ENCODE results near the gene LRIG1.
A peak's percentile ranks its signal among the peaks of the same experiment; 100 is the strongest.

LRIG1 gene

GRCh38 chr3:66485291-66485968, 15.4 kb downstream of the LRIG1 start:
- Mint-ChIP-seq H3K36me3 (ENCODE audit: low read depth) (no peaks in the 10 kb centered on the region), H3K9me3 (no peaks in the 10 kb centered on the region), H3K27me3 (ENCODE audit: low read depth) (peaks cover 3% of the 10 kb centered on the region), H3K4me1 (peaks cover 76% of the 10 kb centered on the region), H3K4me3 (peak overlapping the region in 1 of 3 experiments; percentile 28), H3K27ac (peak overlapping the region in 2 of 3 experiments; percentile 51 to 66)
- TF ChIP-seq CTCF (IDR thresholded peaks at IDR 0.05; ENCODE audit: unreplicated experiment in 3 of 3), result no peak

- Mint-ChIP-seq H3K9me3 (no peaks in the 10 kb centered on the region), H3K27ac (peak overlapping the region in 2 of 3 experiments; percentile 49 to 86), H3K27me3 (ENCODE audit: low read depth) (peaks cover 3% of the 10 kb centered on the region), H3K4me3 (peak overlapping the region in 1 of 3 experiments; percentile 12), H3K4me1 (peaks cover 75% of the 10 kb centered on the region), H3K36me3 (ENCODE audit: low read depth) (no peaks in the 10 kb centered on the region)
- TF ChIP-seq CTCF (IDR thresholded peaks at IDR 0.05; ENCODE audit: unreplicated experiment in 3 of 3), result no peak
Observed at GRCh38 chr3:66484106-66484844, 16.5 kb downstream of the LRIG1 start.

GRCh38 chr3:66483409-66483906, 17.4 kb downstream of the LRIG1 start:
- Mint-ChIP-seq H3K9me3 (no peaks in the 10 kb centered on the region), H3K36me3 (ENCODE audit: low read depth) (no peaks in the 10 kb centered on the region), H3K4me3 (peak overlapping the region in 1 of 3 experiments; percentile 23), H3K27ac (peak overlapping the region; percentile 24 to 86 (median 70)), H3K27me3 (ENCODE audit: low read depth) (peaks cover 10% of the 10 kb centered on the region), H3K4me1 (peaks cover 83% of the 10 kb centered on the region)
- no peak for TF ChIP-seq CTCF (IDR thresholded peaks at IDR 0.05; ENCODE audit: unreplicated experiment in 3 of 3)

- Mint-ChIP-seq H3K4me3 (peak overlapping the region in 1 of 3 experiments; percentile 23), H3K36me3 (ENCODE audit: low read depth) (no peaks in the 10 kb centered on the region), H3K27ac (peak overlapping the region; percentile 24 to 86 (median 70)), H3K9me3 (no peaks in the 10 kb centered on the region), H3K27me3 (ENCODE audit: low read depth) (peaks cover 11% of the 10 kb centered on the region), H3K4me1 (peaks cover 85% of the 10 kb centered on the region)
- TF ChIP-seq CTCF (IDR thresholded peaks at IDR 0.05; ENCODE audit: unreplicated experiment in 3 of 3), result no peak
Observed at GRCh38 chr3:66483006-66483405, 17.8 kb downstream of the LRIG1 start.

- no peak for TF ChIP-seq CTCF (IDR thresholded peaks at IDR 0.05; ENCODE audit: unreplicated experiment in 3 of 3)
- Mint-ChIP-seq H3K36me3 (ENCODE audit: low read depth) (no peaks in the 10 kb centered on the region), H3K4me1 (peaks cover 78% of the 10 kb centered on the region), H3K27me3 (ENCODE audit: low read depth) (peaks cover 17% of the 10 kb centered on the region), H3K27ac (peak overlapping the region; percentile 16 to 78 (median 61)), H3K4me3 (no peak overlapping the region), H3K9me3 (no peaks in the 10 kb centered on the region)
Observed at GRCh38 chr3:66482018-66482404, 18.8 kb downstream of the LRIG1 start.

Measured in nephron (organoid).